ENCODE results near the gene ATG4A. TPM values are rescaled to one million over a fixed set of nuclear protein-coding genes. Genes with fewer than 3 reads are reported as not detected.

ATG4A gene
- 2.7 TPM for polyA plus RNA-seq (2013, experiment 1 of 2)
- 2.5 TPM for polyA plus RNA-seq (2013, experiment 2 of 2)

- no peaks in the 10 kb centered on the region for H3K4me1 ChIP-seq (ENCODE audit: control insufficient read depth, low read depth, low read length)
- peak within 1 kb of the TSS; percentile 84 for H3K9ac ChIP-seq (ENCODE audit: low read length)
- no peak within 1 kb of the TSS for H3K27ac ChIP-seq (ENCODE audit: low read depth, low read length)
- WGBS (ENCODE audit: extremely low coverage, insufficient coverage, low lambda C conversion rate), result no CpG with 5 or more reads among the region's 47 CpGs
- no peak within 1 kb of the TSS for H2AK5ac ChIP-seq (ENCODE audit: low read length)
- no peak within 1 kb of the TSS for H3K4ac ChIP-seq (ENCODE audit: low read depth, low read length)
- H3K56ac ChIP-seq (ENCODE audit: low read length), result peak within 1 kb of the TSS; percentile 88
- no peaks in the 10 kb centered on the region for H3K79me1 ChIP-seq (ENCODE audit: low read length)
- peak within 1 kb of the TSS; percentile 56 for H4K8ac ChIP-seq (ENCODE audit: low read depth, low read length)
- no peak within 1 kb of the TSS for H2BK15ac ChIP-seq (replicated peaks; ENCODE audit: low read depth)
- no peaks in the 10 kb centered on the region for H3K27me3 ChIP-seq (ENCODE audit: insufficient read depth, low read length, poor library complexity)
- H3K79me2 ChIP-seq (ENCODE audit: control insufficient read depth, insufficient read depth, low read length), result no peaks in the 10 kb centered on the region
- no peak within 1 kb of the TSS for H2BK5ac ChIP-seq (ENCODE audit: low read length)
- no peaks in the 10 kb centered on the region for H3K36me3 ChIP-seq (ENCODE audit: control insufficient read depth, insufficient read depth, low read length)
- no peak within 1 kb of the TSS for H2BK120ac ChIP-seq (ENCODE audit: low read depth, low read length)
- H4K5ac ChIP-seq (ENCODE audit: low read length), result no peak within 1 kb of the TSS
- DNase-seq, result peak; percentile 98
- peak within 1 kb of the TSS; percentile 68 for H3K4me2 ChIP-seq (ENCODE audit: low read length)
- no peak within 1 kb of the TSS for H3K18ac ChIP-seq (ENCODE audit: low read length)
- H3K23ac ChIP-seq (ENCODE audit: low read length), result no peak within 1 kb of the TSS
- H3K4me3 ChIP-seq (ENCODE audit: low read length), result peak within 1 kb of the TSS; percentile 81
These were observed at the start of gene ATG4A, which contains the start of gene PSMD10 for GRCh38 chrX:108091264-108091877. Gene ATG4A (plus strand): TSS chrX:108091778. CDS start chrX:108091827, 49 bp downstream. Gene PSMD10 (minus strand): TSS chrX:108091542. CDS start chrX:108091520, 22 bp downstream.

- H4K5ac ChIP-seq (ENCODE audit: low read length), result no peak within 1 kb of the TSS
- no peak within 1 kb of the TSS for H4K8ac ChIP-seq (ENCODE audit: low read depth, low read length)
- no peak within 1 kb of the TSS for H3K9ac ChIP-seq (ENCODE audit: low read length)
- no peak within 1 kb of the TSS for H2AK5ac ChIP-seq (ENCODE audit: low read length)
- H2BK120ac ChIP-seq (ENCODE audit: low read depth, low read length), result no peak within 1 kb of the TSS
- H3K79me2 ChIP-seq (ENCODE audit: control insufficient read depth, insufficient read depth, low read length), result no peaks in the 10 kb centered on the region
- H3K4ac ChIP-seq (ENCODE audit: low read depth, low read length), result no peak within 1 kb of the TSS
- H3K4me3 ChIP-seq (ENCODE audit: low read length), result no peak within 1 kb of the TSS
- no peak within 1 kb of the TSS for H3K18ac ChIP-seq (ENCODE audit: low read length)
- H3K36me3 ChIP-seq (ENCODE audit: control insufficient read depth, insufficient read depth, low read length), result no peaks in the 10 kb centered on the region
- no peaks in the 10 kb centered on the region for H3K27me3 ChIP-seq (ENCODE audit: insufficient read depth, low read length, poor library complexity)
- no peak within 1 kb of the TSS for H2BK5ac ChIP-seq (ENCODE audit: low read length)
- H3K4me2 ChIP-seq (ENCODE audit: low read length), result no peak within 1 kb of the TSS
- H3K79me1 ChIP-seq (ENCODE audit: low read length), result no peaks in the 10 kb centered on the region
- H2BK15ac ChIP-seq (replicated peaks; ENCODE audit: low read depth), result no peak within 1 kb of the TSS
- no peak for DNase-seq
- no peak within 1 kb of the TSS for H3K56ac ChIP-seq (ENCODE audit: low read length)
- H3K27ac ChIP-seq (ENCODE audit: low read depth, low read length), result no peak within 1 kb of the TSS
- WGBS (ENCODE audit: extremely low coverage, insufficient coverage, low lambda C conversion rate), result no CpG with 5 or more reads among the region's 10 CpGs
- no peak within 1 kb of the TSS for H3K23ac ChIP-seq (ENCODE audit: low read length)
- H3K4me1 ChIP-seq (ENCODE audit: control insufficient read depth, low read depth, low read length), result no peaks in the 10 kb centered on the region
These were observed 46.9 kb upstream of the ATG4A start, which contains the start of gene VSIG1 for GRCh38 chrX:108044554-108045256. Gene VSIG1 (plus strand): TSS chrX:108045065. CDS start chrX:108045131, 66 bp downstream.

- H3K4me2 ChIP-seq (ENCODE audit: low read length), result no peak overlapping the region
These were observed 41.9 kb upstream of the ATG4A start for GRCh38 chrX:108049649-108050048.

GRCh38 chrX:108053218-108053617 lies 38.4 kb upstream of the ATG4A start:
- H2BK15ac ChIP-seq (replicated peaks; ENCODE audit: low read depth), result no peak overlapping the region
- no peak overlapping the region for H3K4me2 ChIP-seq (ENCODE audit: low read length)
- no peak overlapping the region for H3K27ac ChIP-seq (ENCODE audit: low read depth, low read length)
- no peak overlapping the region for H4K5ac ChIP-seq (ENCODE audit: low read length)
- no peak overlapping the region for H2AK5ac ChIP-seq (ENCODE audit: low read length)
- H3K36me3 ChIP-seq (ENCODE audit: control insufficient read depth, insufficient read depth, low read length), result no peaks in the 10 kb centered on the region
- no peak for DNase-seq
- no peak overlapping the region for H3K4me3 ChIP-seq (ENCODE audit: low read length)
- no peaks in the 10 kb centered on the region for H3K27me3 ChIP-seq (ENCODE audit: insufficient read depth, low read length, poor library complexity)
- H3K4ac ChIP-seq (ENCODE audit: low read depth, low read length), result no peak overlapping the region
- H3K18ac ChIP-seq (ENCODE audit: low read length), result no peak overlapping the region
- H3K9ac ChIP-seq (ENCODE audit: low read length), result no peak overlapping the region
- H3K23ac ChIP-seq (ENCODE audit: low read length), result no peak overlapping the region
- H2BK120ac ChIP-seq (ENCODE audit: low read depth, low read length), result no peak overlapping the region
- no peak overlapping the region for H3K56ac ChIP-seq (ENCODE audit: low read length)
- H4K8ac ChIP-seq (ENCODE audit: low read depth, low read length), result no peak overlapping the region
- no peaks in the 10 kb centered on the region for H3K79me2 ChIP-seq (ENCODE audit: control insufficient read depth, insufficient read depth, low read length)
- no peaks in the 10 kb centered on the region for H3K79me1 ChIP-seq (ENCODE audit: low read length)
- no peak overlapping the region for H2BK5ac ChIP-seq (ENCODE audit: low read length)
- H3K4me1 ChIP-seq (ENCODE audit: control insufficient read depth, low read depth, low read length), result no peaks in the 10 kb centered on the region

More at GRCh38 chrX:108049649-108050048, 41.9 kb upstream of the ATG4A start:
- no CpG with 5 or more reads among the region's 1 CpG for WGBS (ENCODE audit: extremely low coverage, insufficient coverage, low lambda C conversion rate)
- H3K27me3 ChIP-seq (ENCODE audit: insufficient read depth, low read length, poor library complexity), result no peaks in the 10 kb centered on the region
- no peak overlapping the region for H3K56ac ChIP-seq (ENCODE audit: low read length)
- H3K36me3 ChIP-seq (ENCODE audit: control insufficient read depth, insufficient read depth, low read length), result no peaks in the 10 kb centered on the region
- H3K4me1 ChIP-seq (ENCODE audit: control insufficient read depth, low read depth, low read length), result no peaks in the 10 kb centered on the region
- H2BK5ac ChIP-seq (ENCODE audit: low read length), result no peak overlapping the region
- no peak overlapping the region for H2BK15ac ChIP-seq (replicated peaks; ENCODE audit: low read depth)
- no peak for DNase-seq
- H3K4me3 ChIP-seq (ENCODE audit: low read length), result no peak overlapping the region
- no peak overlapping the region for H3K18ac ChIP-seq (ENCODE audit: low read length)
- no peak overlapping the region for H4K8ac ChIP-seq (ENCODE audit: low read depth, low read length)
- no peak overlapping the region for H3K27ac ChIP-seq (ENCODE audit: low read depth, low read length)
- H3K4ac ChIP-seq (ENCODE audit: low read depth, low read length), result no peak overlapping the region
- H2BK120ac ChIP-seq (ENCODE audit: low read depth, low read length), result no peak overlapping the region
- H3K23ac ChIP-seq (ENCODE audit: low read length), result no peak overlapping the region
- no peak overlapping the region for H2AK5ac ChIP-seq (ENCODE audit: low read length)
- no peak overlapping the region for H4K5ac ChIP-seq (ENCODE audit: low read length)
- H3K79me2 ChIP-seq (ENCODE audit: control insufficient read depth, insufficient read depth, low read length), result no peaks in the 10 kb centered on the region
- H3K79me1 ChIP-seq (ENCODE audit: low read length), result no peaks in the 10 kb centered on the region
- no peak overlapping the region for H3K9ac ChIP-seq (ENCODE audit: low read length)

- Histone ChIP-seq H3K79me2 (ENCODE audit: control insufficient read depth, insufficient read depth, low read length) (no peaks in the 10 kb centered on the region), H2BK5ac (ENCODE audit: low read length) (no peak overlapping the region), H2BK120ac (ENCODE audit: low read depth, low read length) (no peak overlapping the region), H3K4me1 (ENCODE audit: control insufficient read depth, low read depth, low read length) (no peaks in the 10 kb centered on the region), H3K18ac (ENCODE audit: low read length) (no peak overlapping the region), H3K79me1 (ENCODE audit: low read length) (no peaks in the 10 kb centered on the region), H3K27me3 (ENCODE audit: insufficient read depth, low read length, poor library complexity) (no peaks in the 10 kb centered on the region), H2AK5ac (ENCODE audit: low read length) (no peak overlapping the region), H3K36me3 (ENCODE audit: control insufficient read depth, insufficient read depth, low read length) (no peaks in the 10 kb centered on the region), H3K56ac (ENCODE audit: low read length) (no peak overlapping the region), H3K23ac (ENCODE audit: low read length) (no peak overlapping the region), H3K4me3 (ENCODE audit: low read length) (no peak overlapping the region), H3K27ac (ENCODE audit: low read depth, low read length) (no peak overlapping the region), H2BK15ac (replicated peaks; ENCODE audit: low read depth) (no peak overlapping the region), H3K4ac (ENCODE audit: low read depth, low read length) (no peak overlapping the region), H4K5ac (ENCODE audit: low read length) (no peak overlapping the region), H3K4me2 (ENCODE audit: low read length) (no peak overlapping the region), H3K9ac (ENCODE audit: low read length) (no peak overlapping the region), H4K8ac (ENCODE audit: low read depth, low read length) (no peak overlapping the region)
- DNase-seq, result no peak
These were observed 36.0 kb upstream of the ATG4A start for GRCh38 chrX:108055546-108055945.

Data from mesendoderm (in vitro differentiated cells).